HepG2 (cell line): Measurements from ENCODE around the gene GPR137. TPM values are rescaled to one million over a fixed set of nuclear protein-coding genes. Genes with fewer than 3 reads are reported as not detected.
A peak's percentile ranks its signal among the peaks of the same experiment; 100 is the strongest.

Experiments
- FOXM1 ChIP-seq: sonication (generic); formaldehyde crosslinking; IDR thresholded peaks from 2 replicates; pipeline ENCODE4 v1.5.0; 2020; ENCODE audit warnings: missing genetic modification reagents
- GABPB1 ChIP-seq: IDR thresholded peaks from 2 replicates; pipeline ENCODE4 v1.6.1; 2016; ENCODE audit warnings: mild to moderate bottlenecking, missing genetic modification reagents, moderate library complexity, missing compliant biosample characterization
- HNF4G ChIP-seq, 2 experiments: sonication (generic) in 1 of 2; formaldehyde crosslinking in 1 of 2; IDR thresholded peaks; 2 replicates each; pipeline versions ENCODE4 v1.4.0 to v1.6.1; 2011 to 2020; ENCODE audit warnings: borderline replicate concordance in 2 of 2, low read depth in 2 of 2, mild to moderate bottlenecking in 2 of 2, low read length in 1 of 2, missing genetic modification reagents in 1 of 2, moderate library complexity in 1 of 2
- KDM5B ChIP-seq: sonication (generic); formaldehyde crosslinking; IDR thresholded peaks from 2 replicates; pipeline ENCODE4 v1.4.0; 2020; ENCODE audit warnings: missing genetic modification reagents, mild to moderate bottlenecking, borderline replicate concordance
- PPARG ChIP-seq: conservative IDR thresholded peaks from 2 replicates; pipeline ENCODE4 v1.6.1; 2016; ENCODE audit warnings: missing biosample characterization, missing genetic modification reagents
- TAF1 ChIP-seq: sonication (generic); formaldehyde crosslinking; IDR thresholded peaks from 2 replicates; pipeline ENCODE4 v1.4.0; 2020; ENCODE audit warnings: missing genetic modification reagents
- TGIF2 ChIP-seq: IDR thresholded peaks from 2 replicates; pipeline ENCODE4 v1.6.1; 2016; ENCODE audit warnings: control low read depth, missing compliant biosample characterization
- THYN1 ChIP-seq: sonication (generic); formaldehyde crosslinking; IDR thresholded peaks from 2 replicates; pipeline ENCODE4 v1.8.1; 2023; ENCODE audit warnings: low read depth, mild to moderate bottlenecking, moderate library complexity, missing genetic modification reagents, borderline replicate concordance
- ZBTB20 ChIP-seq: sonication (generic); formaldehyde crosslinking; IDR thresholded peaks from 2 replicates; pipeline ENCODE4 v1.8.1; 2023; ENCODE audit warnings: missing genetic modification reagents, low read depth, mild to moderate bottlenecking, borderline replicate concordance
- ZBTB3 ChIP-seq: sonication (generic); formaldehyde crosslinking; IDR thresholded peaks from 2 replicates; pipeline ENCODE4 v1.4.0; 2020; ENCODE audit warnings: low read depth, mild to moderate bottlenecking, moderate library complexity, missing genetic modification reagents, borderline replicate concordance
- ZNF567 ChIP-seq: sonication (generic); formaldehyde crosslinking; IDR thresholded peaks from 2 replicates; pipeline ENCODE4 v1.8.1; 2023; ENCODE audit warnings: mild to moderate bottlenecking, missing genetic modification reagents, borderline replicate concordance
- ZNF619 ChIP-seq: sonication (generic); formaldehyde crosslinking; IDR thresholded peaks from 2 replicates; pipeline ENCODE4 v1.4.0; 2020; ENCODE audit warnings: mild to moderate bottlenecking, missing genetic modification reagents
- ZNF879 ChIP-seq: sonication (generic); formaldehyde crosslinking; IDR thresholded peaks from 2 replicates; pipeline ENCODE4 v1.8.1; 2023; ENCODE audit warnings: missing genetic modification reagents
- polyA plus RNA-seq, 8 experiments: library from polyadenylated mRNA; depleted of rRNA in 3 of 8; stranded (reverse) in 7 of 8; unstranded in 1 of 8; fragments of >200 nt; fragmentation: Illumina TruSeq in 4 of 8; extraction: Trizol in 4 of 8; gene quantifications; 2 replicates each; pipeline versions ENCODE4 v1.2.1 to v1.2.3, GENCODE V29; 2011 to 2016; ENCODE audit warnings: low read depth in 4 of 8, missing spikeins in 1 of 8, mixed read lengths in 1 of 8; ENCODE audit not compliant: insufficient read depth in 1 of 8
- total RNA-seq, 5 experiments: library from RNA; depleted of rRNA; stranded (reverse); fragments of >200 nt; fragmentation: Illumina TruSeq; extraction: Trizol; gene quantifications; 2 replicates each; pipeline ENCODE4 v1.2.3, GENCODE V29; 2016; ENCODE audit warnings: low read depth in 1 of 5
- TF ChIP-seq, protein P1 (sequence below): sonication (generic); formaldehyde crosslinking; IDR thresholded peaks from 2 replicates; pipeline ENCODE4 v1.4.0; 2020; ENCODE audit warnings: missing genetic modification reagents, borderline replicate concordance
- TF ChIP-seq, protein P2 (sequence below): sonication (generic); formaldehyde crosslinking; IDR thresholded peaks from 2 replicates; pipeline ENCODE4 v1.5.1; 2020; ENCODE audit warnings: missing genetic modification reagents, mild to moderate bottlenecking, borderline replicate concordance
- TF ChIP-seq, protein P3 (sequence below): sonication (generic); formaldehyde crosslinking; IDR thresholded peaks from 2 replicates; pipeline ENCODE4 v1.4.0; 2020; ENCODE audit warnings: missing genetic modification reagents

The GPR137 gene
- total and polyA plus RNA-seq, 2 of the 13 experiments (the other 11 are each of a cell fraction or from before 2014, with no cell fraction given), result 8.5 to 13.2 TPM

DNA sequence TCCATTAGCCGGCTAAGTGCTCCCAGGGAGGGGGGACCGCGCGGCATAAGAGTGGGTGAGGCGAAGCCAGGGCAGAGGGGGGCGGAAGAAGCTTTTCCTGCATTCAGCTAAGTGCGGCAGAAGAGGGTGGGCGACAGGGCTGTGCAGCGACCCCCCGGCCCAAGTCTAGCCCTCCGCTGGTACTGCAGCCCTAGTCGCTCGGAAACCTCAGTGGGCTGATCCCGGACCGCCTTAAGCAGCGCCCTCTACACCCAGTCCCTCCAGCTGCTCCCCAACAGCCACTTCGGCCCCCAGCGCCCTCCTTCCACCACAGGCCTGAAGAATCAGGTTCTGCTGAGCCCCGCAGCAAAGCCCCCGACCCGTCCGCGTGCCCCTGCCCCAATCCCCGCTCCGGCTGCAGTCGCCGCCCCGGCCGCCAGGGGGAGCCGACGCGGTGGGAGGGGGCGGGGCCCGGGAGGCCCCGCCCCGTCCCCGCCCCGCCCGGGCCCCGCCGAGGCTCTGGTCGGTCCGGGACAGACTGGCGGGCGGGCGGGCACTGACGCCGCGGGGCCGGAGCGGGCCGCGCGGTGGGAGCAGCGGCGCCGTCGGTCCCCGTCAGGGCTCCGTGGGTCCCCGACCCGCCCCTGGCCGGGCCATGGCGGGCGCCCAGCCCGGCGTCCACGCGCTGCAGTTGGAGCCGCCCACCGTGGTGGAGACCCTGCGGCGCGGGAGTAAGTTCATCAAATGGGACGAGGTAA, 34.5 kb upstream of the GPR137 start, which contains the start of gene PLCB3 (continued):
- TF ChIP-seq, protein P1, sequence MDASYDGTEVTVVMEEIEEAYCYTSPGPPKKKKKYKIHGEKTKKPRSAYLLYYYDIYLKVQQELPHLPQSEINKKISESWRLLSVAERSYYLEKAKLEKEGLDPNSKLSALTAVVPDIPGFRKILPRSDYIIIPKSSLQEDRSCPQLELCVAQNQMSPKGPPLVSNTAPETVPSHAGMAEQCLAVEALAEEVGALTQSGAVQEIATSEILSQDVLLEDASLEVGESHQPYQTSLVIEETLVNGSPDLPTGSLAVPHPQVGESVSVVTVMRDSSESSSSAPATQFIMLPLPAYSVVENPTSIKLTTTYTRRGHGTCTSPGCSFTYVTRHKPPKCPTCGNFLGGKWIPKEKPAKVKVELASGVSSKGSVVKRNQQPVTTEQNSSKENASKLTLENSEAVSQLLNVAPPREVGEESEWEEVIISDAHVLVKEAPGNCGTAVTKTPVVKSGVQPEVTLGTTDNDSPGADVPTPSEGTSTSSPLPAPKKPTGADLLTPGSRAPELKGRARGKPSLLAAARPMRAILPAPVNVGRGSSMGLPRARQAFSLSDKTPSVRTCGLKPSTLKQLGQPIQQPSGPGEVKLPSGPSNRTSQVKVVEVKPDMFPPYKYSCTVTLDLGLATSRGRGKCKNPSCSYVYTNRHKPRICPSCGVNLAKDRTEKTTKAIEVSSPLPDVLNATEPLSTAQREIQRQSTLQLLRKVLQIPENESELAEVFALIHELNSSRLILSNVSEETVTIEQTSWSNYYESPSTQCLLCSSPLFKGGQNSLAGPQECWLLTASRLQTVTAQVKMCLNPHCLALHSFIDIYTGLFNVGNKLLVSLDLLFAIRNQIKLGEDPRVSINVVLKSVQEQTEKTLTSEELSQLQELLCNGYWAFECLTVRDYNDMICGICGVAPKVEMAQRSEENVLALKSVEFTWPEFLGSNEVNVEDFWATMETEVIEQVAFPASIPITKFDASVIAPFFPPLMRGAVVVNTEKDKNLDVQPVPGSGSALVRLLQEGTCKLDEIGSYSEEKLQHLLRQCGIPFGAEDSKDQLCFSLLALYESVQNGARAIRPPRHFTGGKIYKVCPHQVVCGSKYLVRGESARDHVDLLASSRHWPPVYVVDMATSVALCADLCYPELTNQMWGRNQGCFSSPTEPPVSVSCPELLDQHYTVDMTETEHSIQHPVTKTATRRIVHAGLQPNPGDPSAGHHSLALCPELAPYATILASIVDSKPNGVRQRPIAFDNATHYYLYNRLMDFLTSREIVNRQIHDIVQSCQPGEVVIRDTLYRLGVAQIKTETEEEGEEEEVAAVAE (CRISPR knock-in tag), result no peak
- TF ChIP-seq TGIF2 (CRISPR knock-in tag) (no peak), ZNF619 (CRISPR knock-in tag) (no peak), ZBTB3 (CRISPR knock-in tag) (no peak), ZNF879 (CRISPR knock-in tag) (no peak), HNF4G (IDR thresholded peaks at IDR 0.05; ENCODE audit: borderline replicate concordance, low read depth, low read length) (no peak), HNF4G (CRISPR knock-in tag; IDR thresholded peaks at IDR 0.05; ENCODE audit: borderline replicate concordance, low read depth) (no peak), KDM5B (CRISPR knock-in tag) (peak; percentile 41; the same call in 1 of the 2 replicates), PPARG (CRISPR knock-in tag) (no peak), TAF1 (CRISPR knock-in tag) (peak; percentile 24; the same call in 1 of the 2 replicates), FOXM1 (CRISPR knock-in tag) (no peak), ZNF567 (CRISPR knock-in tag) (no peak), GABPB1 (CRISPR knock-in tag) (peak; percentile 54; the same call in 1 of the 2 replicates), ZBTB20 (CRISPR knock-in tag) (no peak), THYN1 (no peak)
- TF ChIP-seq, protein P2, sequence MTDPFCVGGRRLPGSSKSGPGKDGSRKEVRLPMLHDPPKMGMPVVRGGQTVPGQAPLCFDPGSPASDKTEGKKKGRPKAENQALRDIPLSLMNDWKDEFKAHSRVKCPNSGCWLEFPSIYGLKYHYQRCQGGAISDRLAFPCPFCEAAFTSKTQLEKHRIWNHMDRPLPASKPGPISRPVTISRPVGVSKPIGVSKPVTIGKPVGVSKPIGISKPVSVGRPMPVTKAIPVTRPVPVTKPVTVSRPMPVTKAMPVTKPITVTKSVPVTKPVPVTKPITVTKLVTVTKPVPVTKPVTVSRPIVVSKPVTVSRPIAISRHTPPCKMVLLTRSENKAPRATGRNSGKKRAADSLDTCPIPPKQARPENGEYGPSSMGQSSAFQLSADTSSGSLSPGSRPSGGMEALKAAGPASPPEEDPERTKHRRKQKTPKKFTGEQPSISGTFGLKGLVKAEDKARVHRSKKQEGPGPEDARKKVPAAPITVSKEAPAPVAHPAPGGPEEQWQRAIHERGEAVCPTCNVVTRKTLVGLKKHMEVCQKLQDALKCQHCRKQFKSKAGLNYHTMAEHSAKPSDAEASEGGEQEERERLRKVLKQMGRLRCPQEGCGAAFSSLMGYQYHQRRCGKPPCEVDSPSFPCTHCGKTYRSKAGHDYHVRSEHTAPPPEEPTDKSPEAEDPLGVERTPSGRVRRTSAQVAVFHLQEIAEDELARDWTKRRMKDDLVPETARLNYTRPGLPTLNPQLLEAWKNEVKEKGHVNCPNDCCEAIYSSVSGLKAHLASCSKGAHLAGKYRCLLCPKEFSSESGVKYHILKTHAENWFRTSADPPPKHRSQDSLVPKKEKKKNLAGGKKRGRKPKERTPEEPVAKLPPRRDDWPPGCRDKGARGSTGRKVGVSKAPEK (CRISPR knock-in tag), result no peak
- TF ChIP-seq, protein P3, sequence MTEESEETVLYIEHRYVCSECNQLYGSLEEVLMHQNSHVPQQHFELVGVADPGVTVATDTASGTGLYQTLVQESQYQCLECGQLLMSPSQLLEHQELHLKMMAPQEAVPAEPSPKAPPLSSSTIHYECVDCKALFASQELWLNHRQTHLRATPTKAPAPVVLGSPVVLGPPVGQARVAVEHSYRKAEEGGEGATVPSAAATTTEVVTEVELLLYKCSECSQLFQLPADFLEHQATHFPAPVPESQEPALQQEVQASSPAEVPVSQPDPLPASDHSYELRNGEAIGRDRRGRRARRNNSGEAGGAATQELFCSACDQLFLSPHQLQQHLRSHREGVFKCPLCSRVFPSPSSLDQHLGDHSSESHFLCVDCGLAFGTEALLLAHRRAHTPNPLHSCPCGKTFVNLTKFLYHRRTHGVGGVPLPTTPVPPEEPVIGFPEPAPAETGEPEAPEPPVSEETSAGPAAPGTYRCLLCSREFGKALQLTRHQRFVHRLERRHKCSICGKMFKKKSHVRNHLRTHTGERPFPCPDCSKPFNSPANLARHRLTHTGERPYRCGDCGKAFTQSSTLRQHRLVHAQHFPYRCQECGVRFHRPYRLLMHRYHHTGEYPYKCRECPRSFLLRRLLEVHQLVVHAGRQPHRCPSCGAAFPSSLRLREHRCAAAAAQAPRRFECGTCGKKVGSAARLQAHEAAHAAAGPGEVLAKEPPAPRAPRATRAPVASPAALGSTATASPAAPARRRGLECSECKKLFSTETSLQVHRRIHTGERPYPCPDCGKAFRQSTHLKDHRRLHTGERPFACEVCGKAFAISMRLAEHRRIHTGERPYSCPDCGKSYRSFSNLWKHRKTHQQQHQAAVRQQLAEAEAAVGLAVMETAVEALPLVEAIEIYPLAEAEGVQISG (CRISPR knock-in tag), result peak; percentile 57
